ENCODE results near the gene CCDC184. TPM values are rescaled to one million over a fixed set of nuclear protein-coding genes. Genes with fewer than 3 reads are reported as not detected.

Gene CCDC184
- total and polyA plus RNA-seq, 2 of the 13 experiments (the other 11 are each of a cell fraction or from before 2014, with no cell fraction given) = not detected

DNA sequence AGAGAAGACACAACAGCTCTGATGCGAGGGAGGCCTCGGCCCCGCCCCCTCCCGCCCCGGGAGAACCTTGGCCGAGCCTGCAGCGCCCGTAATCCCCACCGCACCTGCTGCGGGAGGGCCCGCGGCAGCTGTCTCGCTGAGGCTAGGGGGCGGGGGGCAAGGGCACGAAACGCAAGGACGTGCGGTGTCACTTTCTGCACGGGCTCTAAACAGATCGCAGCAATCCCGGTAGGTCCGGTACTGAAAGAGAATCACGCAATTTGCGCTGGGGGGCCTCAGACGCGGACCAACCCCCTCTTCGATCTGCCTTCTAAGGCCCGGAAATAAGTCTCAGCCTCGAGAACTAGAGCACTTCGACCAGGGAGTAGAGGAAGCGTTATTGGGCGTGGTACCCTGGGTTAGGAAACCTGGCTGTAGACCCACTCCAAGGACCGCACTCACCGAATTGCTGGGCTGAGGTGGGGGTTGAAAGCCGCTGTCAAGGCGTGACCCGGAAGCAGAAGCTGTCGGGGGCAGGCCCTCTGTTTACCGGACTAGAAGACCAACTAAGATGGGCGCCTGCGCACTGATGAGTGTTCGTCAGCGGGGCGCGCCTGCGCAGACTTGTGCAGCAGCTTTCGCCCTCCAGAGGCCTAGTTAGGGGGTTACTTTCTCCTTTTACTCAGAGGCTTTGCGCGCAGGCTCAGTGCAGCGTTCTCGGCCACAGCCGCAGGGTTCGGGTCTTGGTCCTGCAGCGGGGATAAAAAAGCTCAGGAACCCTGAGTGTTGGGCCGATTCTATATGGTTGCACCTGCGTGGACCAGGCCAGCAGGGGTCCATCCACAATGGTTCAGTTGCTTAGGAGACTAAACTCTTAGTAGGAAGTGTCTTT is 26.2 kb upstream of the CCDC184 start, which contains the start of gene ASB8 (continued):
- TF ChIP-seq ZNF788 (CRISPR knock-in tag; IDR thresholded peaks at IDR 0.05; ENCODE audit: borderline replicate concordance) (peak; percentile 63; the same call in 1 of the 2 replicates), HDAC2 (CRISPR knock-in tag; IDR thresholded peaks at IDR 0.05) (peak; percentile 77), ZNF557 (CRISPR knock-in tag; IDR thresholded peaks at IDR 0.05) (no peak), CENPX (CRISPR knock-in tag; IDR thresholded peaks at IDR 0.05) (no peak), ZNF17 (CRISPR knock-in tag; IDR thresholded peaks at IDR 0.05) (no peak), ZNF468 (CRISPR knock-in tag; IDR thresholded peaks at IDR 0.05) (no peak), PPARG (CRISPR knock-in tag; conservative IDR thresholded peaks at IDR 0.05) (no peak), ZNF747 (CRISPR knock-in tag; IDR thresholded peaks at IDR 0.05; ENCODE audit: borderline replicate concordance) (0 out of 2 replicates have a peak, but pooled peaks have one; percentile 47), BORCS8-MEF2B (CRISPR knock-in tag; IDR thresholded peaks at IDR 0.05) (no peak)
- TF ChIP-seq, protein P1, sequence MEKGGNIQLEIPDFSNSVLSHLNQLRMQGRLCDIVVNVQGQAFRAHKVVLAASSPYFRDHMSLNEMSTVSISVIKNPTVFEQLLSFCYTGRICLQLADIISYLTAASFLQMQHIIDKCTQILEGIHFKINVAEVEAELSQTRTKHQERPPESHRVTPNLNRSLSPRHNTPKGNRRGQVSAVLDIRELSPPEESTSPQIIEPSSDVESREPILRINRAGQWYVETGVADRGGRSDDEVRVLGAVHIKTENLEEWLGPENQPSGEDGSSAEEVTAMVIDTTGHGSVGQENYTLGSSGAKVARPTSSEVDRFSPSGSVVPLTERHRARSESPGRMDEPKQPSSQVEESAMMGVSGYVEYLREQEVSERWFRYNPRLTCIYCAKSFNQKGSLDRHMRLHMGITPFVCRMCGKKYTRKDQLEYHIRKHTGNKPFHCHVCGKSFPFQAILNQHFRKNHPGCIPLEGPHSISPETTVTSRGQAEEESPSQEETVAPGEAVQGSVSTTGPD (CRISPR knock-in tag; IDR thresholded peaks at IDR 0.05) = no peak
- TF ChIP-seq, protein P2, sequence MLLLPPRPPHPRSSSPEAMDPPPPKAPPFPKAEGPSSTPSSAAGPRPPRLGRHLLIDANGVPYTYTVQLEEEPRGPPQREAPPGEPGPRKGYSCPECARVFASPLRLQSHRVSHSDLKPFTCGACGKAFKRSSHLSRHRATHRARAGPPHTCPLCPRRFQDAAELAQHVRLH (CRISPR knock-in tag; IDR thresholded peaks at IDR 0.05; ENCODE audit: borderline replicate concordance, low read depth) = peak; percentile 55; the same call in 1 of the 2 replicates
- TF ChIP-seq, protein P3, sequence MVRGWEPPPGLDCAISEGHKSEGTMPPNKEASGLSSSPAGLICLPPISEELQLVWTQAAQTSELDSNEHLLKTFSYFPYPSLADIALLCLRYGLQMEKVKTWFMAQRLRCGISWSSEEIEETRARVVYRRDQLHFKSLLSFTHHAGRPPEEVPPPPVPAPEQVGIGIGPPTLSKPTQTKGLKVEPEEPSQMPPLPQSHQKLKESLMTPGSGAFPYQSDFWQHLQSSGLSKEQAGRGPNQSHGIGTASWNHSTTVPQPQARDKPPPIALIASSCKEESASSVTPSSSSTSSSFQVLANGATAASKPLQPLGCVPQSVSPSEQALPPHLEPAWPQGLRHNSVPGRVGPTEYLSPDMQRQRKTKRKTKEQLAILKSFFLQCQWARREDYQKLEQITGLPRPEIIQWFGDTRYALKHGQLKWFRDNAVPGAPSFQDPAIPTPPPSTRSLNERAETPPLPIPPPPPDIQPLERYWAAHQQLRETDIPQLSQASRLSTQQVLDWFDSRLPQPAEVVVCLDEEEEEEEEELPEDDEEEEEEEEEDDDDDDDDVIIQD (CRISPR knock-in tag; IDR thresholded peaks at IDR 0.05; ENCODE audit: low read depth) = peak; percentile 51
- TF ChIP-seq, protein P4, sequence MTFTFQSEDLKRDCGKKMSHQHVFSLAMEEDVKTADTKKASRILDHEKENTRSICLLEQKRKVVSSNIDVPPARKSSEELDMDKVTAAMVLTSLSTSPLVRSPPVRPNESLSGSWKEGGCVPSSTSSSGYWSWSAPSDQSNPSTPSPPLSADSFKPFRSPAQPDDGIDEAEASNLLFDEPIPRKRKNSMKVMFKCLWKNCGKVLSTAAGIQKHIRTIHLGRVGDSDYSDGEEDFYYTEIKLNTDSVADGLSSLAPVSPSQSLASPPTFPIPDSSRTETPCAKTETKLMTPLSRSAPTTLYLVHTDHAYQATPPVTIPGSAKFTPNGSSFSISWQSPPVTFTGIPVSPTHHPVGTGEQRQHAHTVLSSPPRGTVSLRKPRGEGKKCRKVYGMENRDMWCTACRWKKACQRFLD (CRISPR knock-in tag; IDR thresholded peaks at IDR 0.05; ENCODE audit: borderline replicate concordance) = no peak
- TF ChIP-seq, protein P5, sequence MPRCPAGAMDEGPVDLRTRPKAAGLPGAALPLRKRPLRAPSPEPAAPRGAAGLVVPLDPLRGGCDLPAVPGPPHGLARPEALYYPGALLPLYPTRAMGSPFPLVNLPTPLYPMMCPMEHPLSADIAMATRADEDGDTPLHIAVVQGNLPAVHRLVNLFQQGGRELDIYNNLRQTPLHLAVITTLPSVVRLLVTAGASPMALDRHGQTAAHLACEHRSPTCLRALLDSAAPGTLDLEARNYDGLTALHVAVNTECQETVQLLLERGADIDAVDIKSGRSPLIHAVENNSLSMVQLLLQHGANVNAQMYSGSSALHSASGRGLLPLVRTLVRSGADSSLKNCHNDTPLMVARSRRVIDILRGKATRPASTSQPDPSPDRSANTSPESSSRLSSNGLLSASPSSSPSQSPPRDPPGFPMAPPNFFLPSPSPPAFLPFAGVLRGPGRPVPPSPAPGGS (CRISPR knock-in tag; IDR thresholded peaks at IDR 0.05) = peak; percentile 58; the same call in 1 of the 2 replicates
